Stimulated activated CD8-positive, alpha-beta memory T cell treated with anti-CD3 and anti-CD28 coated beads, Interleukin-15, amount 100 ng/mL, for 24 hours (primary cell): ENCODE results near the gene SOCS1.

Experiments used
- DNase-seq: peaks from one replicate; pipeline ENCODE4 v3.0.0-alpha.2; 2020; ENCODE audit warnings: low read depth

Gene SOCS1

DNA sequence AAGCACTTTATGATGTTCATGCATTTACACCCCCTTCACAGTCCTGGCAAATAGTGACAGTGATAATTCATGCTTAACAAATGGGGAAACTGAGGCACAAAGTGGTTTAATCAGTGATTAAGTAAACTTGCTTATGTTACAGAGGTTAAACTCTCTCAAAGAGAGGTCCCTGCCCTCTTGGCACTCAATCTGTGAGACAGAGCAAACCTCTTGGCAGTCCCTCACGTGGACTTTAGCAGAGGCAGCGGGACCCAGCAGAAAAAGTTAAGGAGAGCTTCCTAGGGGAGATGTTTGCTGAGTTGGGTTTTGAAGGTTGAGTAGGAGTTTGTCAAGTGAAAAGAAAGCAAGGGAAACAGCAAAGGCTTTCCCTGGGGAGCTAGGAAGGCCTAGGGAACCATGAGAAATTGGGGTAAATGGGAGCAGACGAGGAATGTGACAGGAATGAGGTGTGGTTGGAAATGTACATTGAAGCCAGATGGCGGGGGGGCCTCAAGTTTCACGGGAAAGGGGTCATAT, 10.7 kb downstream of the SOCS1 start:
- no peak for DNase-seq

DNA sequence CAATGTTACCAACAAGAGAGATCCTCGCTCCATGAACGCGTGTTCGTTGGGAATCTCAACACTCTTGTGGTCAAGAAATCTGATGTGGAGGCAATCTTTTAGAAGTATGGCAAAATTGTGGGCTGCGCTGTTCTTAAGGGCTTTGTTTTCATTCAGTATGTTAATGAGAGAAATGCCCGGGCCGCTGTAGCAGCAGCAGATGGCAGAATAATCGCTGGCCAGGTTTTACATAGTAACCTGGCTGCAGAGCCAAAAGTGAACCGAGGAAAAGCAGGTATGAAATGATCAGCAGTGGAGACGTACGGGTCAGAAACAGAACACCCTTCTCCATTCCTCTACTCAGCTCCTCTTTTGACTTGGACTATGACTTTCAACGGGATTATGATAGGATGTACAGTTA, 13.3 kb downstream of the SOCS1 start:
- no peak for DNase-seq

DNA sequence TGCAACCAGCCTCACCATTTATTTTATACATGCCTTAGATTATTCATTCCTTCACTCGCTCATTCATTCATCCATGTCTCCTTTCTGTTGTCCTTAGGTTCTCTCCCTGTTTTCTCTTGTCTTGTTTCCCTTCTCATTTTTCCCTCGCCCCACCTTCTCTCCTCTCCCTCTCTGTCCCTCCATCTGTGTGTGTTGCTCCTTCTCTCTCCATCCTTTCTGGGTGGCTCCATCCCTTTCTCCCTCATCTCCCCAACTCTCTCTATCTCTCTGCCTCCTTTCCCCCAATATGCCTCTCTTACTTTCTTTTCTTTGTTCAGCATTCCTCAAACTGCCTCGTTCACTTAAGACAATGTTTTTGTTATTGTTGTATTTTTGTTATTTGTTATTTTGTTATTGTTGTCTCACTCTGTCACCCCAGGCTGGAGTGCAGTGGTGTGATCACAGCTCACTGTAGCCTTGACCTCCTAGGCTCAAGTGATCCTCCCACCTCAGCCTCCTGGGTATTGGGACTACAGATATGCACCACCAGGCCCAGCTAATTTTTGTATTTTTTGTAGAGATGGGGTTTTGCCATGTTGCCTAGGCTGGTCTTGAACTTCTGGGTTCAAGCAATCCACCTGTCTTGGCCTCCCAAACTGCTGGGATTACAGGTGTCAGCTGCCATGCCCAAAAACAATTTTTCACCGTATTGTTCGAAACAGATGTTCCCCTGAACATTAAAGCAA, 14.4 kb downstream of the SOCS1 start:
- no peak for DNase-seq

DNA sequence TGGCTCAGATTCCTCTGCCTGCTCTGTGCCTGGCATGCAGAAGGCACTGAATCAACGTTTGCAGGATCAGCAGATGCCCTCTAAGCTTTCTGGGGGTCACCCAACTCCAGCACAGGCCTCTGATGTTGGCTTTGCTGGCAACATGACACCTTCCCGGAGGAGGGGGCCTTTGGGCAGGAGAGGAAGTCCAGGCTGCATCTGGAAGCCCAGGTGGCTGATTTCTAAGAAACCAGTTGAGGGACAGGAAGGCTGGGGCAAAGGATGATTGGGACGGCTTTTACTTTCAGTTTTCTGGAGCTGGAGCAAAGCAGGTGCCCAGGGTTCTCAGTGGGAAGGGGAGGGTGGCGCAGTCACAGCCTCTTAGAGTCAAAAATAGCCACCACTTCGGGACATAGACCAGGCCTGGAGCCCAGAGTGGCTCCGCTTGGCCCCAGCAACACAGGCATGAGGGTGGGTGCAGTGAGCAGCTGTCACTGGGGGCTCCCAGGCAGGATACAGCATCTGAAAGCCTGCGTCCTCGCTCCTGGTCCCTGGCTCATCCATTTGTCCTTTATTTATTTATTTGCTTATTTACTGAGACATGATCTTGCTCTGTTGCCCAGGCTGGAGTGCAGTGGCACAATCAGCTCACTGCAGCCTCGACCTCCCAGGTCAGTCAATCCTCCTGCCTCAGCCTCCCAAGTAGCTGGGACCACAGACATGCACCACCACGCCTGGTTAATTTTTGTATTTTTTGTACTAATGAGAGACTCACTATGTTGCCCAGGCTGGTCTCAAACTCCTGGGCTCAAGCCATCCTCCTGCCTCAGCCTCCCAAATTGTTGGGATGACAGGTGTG, 15.1 kb downstream of the SOCS1 start:
- no peak for DNase-seq

DNA sequence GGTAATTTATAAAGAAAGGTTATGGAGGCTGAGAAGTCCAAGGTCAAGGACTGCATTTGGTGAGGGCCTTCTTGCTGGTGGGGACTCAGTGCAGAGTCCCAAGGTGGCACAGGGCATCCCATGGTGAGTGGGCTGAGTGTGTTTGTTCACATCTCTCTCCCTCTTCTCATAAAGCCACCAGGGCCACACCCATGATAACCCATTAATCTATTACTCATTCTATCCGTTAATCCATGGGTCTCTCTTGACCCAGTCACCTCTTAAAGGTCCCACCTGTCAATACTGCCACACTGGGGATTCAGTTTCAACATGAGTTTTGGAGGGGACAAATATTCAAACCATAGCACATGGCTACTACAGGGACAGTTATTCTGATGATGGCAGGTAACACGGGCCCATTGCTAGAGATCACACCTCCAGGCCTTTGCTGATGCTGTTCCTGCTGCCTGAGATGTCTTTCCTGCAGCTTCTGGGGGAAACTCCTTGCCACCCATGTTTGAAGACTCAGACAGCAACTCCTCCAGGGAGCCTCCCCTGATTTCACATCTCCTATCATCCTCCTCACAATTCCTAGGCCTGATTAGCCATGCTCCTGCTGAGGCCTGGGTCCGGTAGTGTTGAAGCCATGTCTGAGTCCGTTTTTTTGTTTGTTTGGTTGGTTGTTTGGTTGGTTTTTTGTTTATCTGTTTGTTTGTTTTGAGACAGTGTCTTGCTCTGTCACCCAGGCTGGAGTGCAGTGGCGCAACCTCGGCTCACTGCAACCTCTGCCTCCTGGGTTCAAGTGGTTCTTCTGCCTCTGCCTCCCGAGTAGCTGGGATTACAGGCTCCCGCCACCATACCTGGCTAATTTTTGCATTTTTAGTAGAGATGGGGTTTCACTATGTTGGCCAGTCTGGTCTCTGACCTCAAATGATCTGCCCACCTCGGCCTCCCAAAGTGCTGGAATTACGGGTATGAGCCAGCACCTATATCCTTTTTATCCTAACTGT, 16.1 kb downstream of the SOCS1 start:
- no peak for DNase-seq

DNA sequence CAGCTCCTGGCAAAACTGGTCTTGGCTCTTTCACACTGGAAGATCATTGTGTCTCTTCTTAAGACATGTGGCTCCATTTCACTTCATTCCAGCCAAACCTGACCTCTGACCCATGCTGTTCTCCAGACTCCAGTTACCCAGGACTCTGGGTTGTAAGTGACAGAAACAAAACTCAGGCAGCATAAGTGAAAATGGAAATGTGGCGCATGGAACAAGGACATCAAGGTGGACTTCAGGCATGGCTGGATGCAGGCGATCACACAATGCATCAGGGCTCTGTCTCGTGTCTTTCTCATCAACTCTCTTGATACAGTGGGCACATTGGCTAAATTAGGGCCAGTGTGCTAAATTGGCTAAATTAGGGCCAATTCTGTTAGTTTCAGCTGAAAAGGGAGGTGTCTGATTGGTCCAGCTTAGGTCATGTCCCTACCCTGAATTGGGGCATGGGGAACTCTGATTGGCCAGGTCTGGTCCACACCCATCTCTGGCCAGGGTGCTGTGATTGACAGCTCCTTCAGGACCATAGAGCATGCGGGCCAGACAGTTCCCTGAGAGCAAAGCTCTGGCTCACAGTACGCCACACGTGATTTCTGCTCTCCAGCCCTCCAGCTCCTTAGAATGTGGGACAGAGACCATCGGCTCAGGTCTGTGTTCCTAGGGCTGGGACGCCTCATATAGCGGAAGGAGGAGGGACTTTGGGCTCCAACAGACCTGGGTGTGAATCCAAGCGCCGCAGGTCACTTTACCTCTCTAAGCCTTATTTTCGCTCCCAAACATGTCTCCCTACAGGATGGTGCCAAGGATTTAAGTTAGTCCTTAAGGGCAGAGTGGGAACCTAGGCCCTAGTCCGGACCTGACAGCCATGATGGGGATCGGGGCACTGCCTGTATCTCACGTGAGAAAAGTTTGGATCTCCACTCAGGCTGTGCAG, 17.5 kb downstream of the SOCS1 start:
- DNase-seq = no peak

DNA sequence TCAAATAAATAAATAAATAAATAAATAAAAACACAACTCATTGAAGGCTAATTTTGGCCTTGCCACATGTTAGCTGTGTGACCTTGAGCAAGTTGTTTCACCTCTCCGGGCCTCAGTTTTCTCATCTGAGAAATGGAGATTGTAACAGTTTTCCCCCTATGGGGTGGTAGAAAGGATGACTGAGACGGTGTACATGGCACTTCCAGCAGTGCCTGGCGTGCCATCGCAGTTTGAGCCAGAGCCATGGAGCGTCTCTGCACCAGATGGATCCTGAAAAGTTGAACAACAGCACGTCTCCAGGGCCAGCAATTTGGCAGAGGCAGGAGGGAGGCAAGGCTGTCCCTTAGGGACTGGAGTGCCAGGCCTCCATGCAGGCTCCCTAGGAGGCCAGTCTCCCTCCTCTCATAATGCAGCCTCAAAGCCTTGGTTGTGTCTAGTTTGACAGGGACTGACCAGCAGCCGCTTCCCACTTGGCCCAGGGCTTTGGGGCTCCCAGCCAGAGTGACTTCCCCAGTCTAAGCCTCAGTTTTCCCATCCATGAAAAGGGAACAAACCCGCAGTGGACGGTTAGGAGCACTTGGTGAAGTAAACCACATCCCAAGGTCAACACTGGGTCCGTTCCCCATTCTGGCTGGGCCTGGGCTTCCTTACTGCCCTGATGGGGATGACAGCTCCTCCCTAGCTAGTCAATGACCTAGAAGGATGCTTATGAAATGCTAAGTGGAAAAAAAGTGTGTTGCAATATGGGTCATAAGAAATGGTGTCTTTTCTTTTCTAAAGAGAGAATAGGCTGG, 19.3 kb downstream of the SOCS1 start:
- DNase-seq = no peak

DNA sequence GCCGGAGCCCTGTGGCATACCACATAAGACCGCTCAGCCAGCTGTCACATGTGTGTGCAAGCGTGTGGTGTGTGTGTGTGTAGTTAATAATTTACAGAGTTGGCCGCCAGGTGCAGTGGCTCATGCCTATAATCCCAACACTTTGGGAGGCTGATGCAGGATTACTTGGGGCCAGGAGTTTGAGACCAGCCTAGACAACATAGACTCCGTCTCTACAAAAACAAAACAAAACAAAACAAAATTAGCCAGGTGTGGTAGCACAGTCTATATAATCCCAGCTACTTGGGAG, 20.4 kb downstream of the SOCS1 start:
- DNase-seq = no peak

DNA sequence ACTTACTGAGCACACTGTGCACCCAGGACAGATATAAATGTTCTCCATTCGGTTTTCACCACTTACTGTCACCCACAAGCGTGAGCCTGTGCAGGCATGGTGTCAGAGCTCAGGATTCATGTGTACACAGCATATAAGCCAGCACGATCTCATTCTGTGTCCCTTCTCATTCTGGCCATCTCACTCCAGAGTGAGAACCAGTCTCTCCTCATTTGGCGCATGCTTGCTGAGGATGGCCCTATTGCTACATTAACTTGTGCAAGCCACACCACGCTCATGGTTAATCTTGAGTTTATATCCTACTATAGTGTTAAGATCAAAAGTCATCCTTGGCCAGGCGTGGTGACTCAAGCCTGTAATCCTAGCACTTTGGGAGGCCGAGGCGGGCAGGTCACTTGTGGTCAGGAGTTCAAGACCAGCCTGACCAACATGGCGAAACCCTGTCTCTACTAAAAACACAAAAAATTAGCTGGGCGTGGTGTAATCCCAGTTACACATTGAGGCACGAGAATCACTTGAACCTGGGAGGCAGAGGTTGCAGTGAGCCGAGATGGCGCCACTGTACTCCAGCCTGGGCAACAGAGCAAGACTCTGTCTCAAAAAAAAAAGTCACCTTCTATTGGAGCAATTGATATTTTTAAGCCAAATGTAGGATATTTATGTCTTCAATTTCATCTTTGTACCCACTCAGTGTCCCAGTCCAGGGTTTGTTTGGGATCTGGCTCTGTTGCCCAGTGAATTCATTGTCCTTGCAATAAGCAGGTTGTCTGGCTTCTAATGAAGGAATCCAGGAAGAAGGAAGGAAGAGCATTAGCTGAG, 20.9 kb downstream of the SOCS1 start:
- DNase-seq = no peak

DNA sequence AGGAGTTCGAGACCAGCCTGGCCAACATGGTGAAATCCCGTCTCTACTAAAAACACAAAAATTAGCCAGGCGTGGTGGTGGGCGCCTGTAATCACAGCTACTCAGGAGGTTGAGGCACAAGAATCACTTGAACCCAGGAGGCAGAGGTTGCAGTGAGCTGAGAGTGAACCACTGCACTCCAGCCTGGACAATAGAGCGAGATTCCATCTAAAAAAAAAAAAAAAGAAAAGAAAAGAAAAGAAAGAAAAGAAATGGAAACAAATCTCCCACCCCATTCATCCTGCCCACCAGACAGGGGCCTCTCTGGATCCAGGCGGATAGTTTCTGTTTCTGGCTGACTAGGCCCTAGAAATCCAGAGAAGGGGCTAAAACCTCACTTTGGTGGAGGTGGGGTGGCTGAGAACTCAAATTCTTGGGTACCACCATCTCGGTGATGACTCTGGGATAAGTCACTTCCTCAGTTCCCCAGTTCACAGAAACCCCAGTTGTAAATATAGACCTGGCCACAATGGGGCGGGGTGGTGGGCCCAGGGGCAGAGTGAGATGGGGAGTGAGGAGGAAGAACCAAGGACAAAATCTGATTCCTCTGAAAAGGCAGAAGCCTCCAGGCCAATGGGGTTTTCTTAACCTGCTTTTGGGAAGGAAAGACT, 22.2 kb downstream of the SOCS1 start:
- peak; percentile 41 for DNase-seq

DNA sequence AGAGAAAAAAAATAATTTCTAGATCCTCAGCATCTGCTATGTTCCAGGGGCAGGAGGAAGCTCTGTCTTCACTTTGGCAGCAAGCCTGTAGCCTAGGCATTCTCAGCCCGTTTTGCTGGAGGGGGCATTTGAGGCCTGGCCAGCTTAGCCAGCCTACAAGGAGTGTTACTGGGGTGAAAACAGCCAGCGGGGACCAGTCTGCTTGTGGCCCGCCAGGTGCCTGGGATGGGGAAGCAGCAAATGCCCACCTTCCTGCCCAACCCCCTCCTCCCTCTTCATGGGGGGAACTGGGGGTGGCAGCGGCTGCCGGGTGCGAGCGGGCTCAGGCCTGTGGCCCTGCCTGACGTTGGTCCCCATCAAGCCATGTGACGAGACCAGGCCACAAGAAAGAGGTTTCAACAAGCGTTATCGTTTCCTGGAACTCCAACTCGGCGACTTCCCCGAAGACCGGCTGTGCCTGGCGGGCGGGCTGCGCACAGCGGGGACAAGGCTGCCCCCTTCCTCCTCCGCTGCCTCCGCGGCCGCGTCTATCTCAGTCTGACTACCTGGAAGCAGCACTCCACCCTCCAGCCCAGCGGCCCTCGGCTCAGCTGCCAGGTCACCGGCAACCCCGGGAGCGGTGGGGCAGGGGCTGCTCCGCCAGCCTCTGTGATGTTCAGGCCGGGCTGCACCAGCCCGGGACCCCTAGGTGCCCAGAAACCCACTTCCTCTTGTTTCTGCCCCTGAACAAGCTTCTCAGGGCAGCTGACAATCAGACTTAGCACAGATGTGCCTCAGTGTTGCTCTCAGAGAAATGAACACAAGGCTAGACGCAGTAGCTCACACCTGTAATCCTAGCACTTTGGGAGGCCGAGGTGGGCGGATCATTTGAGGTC, 22.9 kb downstream of the SOCS1 start:
- peak; percentile 75 for DNase-seq

DNA sequence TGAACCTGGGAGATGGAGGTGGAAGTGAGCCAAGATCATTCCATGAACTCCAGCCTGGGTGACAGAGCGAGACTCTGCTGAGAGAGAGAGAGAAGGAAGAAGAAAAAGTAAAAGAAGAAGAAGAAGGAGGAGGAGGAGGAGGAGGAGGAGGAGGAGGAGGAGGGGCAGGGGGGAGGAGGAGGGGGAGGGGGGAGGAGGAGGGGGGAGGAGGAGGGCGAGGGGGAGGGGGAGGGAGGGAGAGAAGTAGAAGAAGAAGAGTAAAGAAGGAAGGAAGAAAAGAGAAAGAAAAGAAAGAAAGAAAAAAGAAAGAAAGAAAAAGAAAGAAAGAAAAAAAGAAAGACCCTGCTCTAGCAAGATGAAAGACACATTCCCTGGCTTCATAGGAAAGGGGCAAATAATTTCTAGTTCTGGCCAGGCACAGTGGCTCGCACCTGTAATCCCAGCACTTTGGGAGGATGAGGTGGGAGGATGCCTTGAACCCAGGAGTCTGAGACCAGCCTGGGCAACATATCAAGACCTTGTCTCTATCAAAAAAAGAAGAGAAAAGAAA, 23.6 kb downstream of the SOCS1 start:
- no peak for DNase-seq

DNA sequence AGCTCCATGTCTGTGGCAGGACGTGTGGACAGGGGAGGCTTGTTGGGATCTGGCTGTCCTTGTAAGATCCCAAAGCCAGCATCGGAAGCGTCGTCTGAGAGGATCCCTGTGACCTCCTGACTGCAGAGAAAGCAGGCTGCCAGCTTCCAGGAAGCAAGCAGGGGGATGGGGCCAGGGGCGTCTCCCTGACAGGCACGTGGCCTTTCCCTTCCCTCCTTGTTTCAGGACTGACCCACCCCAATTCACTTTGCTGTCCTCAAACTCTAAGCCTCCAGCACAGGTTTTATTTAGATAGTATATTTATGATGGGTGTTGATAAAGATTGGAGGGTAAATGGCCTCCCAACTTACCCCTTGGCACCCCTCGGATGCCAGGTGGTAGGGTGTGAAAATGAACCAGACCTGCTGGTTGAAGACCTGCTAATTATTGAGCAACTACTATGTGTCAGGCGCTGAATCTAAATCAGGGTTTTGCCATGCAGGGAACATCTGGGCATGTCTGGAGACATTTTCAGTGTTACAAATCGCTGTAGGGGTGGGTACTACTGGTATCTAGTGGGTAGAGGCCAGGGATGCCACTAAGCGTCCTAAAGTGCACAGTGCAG, 24.5 kb downstream of the SOCS1 start:
- DNase-seq = no peak

DNA sequence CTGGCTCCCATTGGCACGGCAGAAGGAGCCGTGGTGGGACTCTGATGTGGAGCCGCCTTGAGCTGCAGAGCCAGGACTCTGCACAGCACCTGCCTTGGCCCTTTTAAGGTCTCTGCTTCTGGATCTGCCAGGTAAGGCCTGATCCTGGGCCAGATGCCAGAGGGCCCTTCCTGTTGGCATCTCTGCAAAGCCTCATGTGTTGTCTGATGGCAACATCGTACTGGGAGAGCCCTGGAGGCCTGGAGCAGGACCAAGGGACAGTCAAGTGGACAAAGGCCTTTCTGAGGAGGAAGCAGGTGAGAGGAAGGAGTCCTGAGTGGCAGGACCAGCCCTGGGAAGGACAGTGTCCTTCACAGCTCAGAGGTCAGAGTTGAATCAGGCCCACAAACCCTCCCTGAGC, 26.1 kb downstream of the SOCS1 start:
- no peak for DNase-seq

DNA sequence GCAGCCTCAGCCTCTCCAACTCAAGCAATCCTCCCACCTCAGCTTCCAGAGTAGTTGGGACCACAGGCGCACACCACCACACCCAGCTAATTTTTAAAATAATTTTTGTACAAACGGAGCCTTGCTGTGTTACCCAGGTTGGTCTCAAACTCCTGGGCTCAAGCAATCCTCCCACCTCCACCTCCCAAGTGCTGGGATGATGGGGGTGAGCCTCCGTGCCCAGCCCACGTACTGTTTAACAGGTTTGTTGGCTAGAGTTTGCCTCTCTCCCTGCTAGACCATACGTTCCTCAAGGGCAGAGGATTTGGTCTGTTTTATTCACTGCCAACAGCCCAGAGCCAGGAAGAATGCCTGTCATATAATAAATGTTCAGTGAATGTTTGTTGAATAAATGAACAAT, 26.6 kb downstream of the SOCS1 start:
- no peak for DNase-seq

DNA sequence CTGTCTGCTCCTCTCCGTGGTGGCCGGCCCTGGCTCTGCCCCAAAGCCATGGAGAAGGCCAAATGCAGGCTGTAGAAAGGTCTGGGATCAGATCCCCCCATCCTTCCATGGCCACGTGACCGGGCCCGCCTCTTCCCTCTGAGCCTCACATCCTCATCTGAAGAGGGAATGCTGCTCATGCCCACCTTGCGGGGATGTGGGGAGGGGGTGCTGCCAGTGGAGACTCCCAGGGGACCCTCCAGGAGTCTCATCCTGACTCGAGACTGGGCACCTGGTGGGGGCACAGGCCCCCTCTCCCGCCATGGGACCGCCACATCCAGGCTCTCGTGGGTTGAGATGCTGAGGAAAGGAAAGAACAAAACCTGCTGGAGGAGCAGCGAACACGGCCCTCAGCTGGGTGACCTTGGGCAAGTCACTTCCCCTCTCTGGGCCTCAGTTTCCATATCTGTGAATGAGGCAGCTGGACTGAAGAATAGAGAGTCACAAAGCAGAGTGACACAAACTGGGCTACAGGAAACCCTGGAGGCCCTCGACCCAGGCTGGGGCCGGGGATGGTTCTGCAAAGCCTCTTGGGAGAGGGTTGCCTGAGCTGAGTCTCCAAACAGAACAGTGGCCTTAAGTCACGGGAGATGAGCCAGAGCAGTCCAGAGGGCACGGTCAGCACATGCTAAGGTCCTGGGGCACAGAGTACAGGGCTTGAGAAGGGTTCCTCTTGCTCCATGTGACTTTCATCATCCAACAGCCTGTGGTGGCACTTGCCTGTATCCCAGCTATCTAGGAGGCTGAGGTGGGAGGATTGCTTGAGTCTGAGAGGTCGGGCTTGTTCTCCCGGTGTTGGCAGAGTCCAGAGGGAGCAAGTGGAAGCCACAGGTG, 30.1 kb downstream of the SOCS1 start:
- DNase-seq = no peak
